Hindlimb muscle (tissue), 1 donor: ENCODE data around the gene ERC1. TPM values are rescaled to one million over a fixed set of nuclear protein-coding genes. Genes with fewer than 3 reads are reported as not detected.

Experiments
- DNase-seq: peaks from one replicate; pipeline ENCODE4 v3.0.0-alpha.2; 2013
- polyA plus RNA-seq: library from polyadenylated mRNA; unstranded; fragments of 120-200 nt; gene quantifications from one replicate; pipeline ENCODE4 v1.2.1, GENCODE V29; 2013; ENCODE audit not compliant: insufficient read length

Gene ERC1
- 24.1 TPM for polyA plus RNA-seq

DNA sequence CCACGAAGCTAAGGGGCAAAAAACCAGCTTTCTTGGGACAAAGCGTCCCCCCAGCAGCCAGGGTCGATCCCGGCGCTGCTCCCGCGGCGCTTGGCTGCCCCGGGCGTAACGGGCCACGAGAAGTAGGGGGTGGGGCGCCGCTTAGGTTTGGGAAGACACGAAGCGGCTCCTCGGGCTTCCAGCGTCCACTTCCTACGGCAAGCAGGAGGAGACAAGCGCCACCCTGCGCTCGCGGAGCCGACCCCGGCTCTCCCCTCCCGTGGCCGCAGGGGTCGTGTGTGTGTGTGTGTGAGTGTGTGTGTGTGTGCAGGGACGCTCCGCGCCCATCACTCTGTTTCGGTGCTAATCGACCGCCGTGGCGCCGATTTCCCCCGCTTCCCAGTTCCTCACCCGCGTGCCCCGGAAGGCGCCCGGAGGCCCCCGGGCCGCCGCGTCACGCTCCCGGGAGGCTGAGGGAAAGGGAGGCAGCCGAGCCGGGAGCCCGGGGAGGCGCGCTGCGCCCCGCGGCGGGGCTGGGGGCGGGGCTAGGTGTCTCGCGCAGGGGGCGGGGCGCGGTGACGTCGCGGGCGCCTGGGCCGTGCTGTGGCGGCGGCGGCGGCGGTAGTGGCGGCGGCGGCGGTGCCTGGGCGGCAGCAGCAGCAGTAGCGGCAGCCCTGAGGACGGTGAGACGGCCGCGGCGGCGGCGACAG lies at the start of gene ERC1:
Gene ERC1 (plus strand): TSS at position 563 of the 689 bp plus-strand sequence. CDS start 36,681 bp downstream, outside the sequence.
- DNase-seq, result peak; percentile 92

GRCh38 chr12:943051-943450 lies 48.0 kb upstream of the ERC1 start:
- DNase-seq, result peak; percentile 8

DNA sequence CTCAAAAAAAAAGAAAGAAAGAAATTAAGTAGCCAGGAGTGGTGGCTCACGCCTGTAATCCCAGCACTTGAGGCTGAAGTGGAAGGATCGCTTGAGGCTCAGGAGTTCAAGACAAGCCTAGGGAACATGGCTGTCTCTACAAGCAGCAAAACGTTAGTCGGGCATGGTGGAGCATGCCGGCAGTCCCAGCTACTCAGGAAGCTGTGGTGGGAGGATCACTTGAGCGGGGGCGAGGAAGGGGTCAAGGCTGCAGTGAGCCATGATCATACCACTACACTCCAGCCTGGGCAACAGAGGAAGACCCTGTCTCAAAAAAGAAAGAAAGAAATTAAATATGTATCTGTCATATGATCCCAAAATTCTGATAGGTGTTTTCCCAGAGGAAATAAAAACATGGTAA lies 46.8 kb upstream of the ERC1 start:
- no peak for DNase-seq

DNA sequence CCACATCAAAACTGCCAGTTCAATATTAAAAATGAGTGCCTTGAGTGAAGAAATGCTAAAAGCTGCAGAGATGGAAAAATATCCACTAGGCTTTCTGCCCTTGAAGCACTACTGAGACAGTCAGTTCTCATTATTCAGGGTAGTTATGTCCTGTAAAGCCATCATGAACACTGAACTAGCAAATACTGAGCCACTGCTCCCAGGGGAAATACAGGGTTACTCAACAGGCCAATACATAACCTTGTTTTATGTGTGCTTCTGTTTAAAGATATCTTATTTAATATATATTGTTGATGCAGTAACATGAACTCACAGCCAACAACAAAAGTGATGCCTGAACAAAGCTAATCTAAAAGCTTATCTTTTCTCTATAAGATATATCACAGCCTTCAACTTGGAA lies 44.8 kb upstream of the ERC1 start:
- no peak for DNase-seq

DNA sequence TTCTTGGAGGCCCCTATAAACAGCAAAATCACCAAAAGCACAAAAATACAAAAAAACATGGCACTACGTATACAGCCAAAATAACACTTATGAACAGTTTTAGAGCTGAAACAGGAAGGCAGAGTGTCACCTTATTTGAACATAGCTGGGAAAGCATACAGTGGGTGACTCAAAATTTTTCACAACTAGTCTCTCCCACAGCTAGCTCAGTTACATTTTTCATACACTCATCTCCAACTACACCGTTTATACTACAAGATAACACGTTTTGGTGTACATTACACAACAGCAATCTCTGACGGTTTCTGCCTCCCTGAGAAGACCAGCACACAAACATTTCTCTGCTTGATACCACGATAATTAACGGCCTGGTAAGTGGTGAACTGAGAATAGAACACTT lies 44.4 kb upstream of the ERC1 start:
- DNase-seq, result no peak

- no peak for DNase-seq
Measured at GRCh38 chr12:948238-948637, 42.8 kb upstream of the ERC1 start.

DNA sequence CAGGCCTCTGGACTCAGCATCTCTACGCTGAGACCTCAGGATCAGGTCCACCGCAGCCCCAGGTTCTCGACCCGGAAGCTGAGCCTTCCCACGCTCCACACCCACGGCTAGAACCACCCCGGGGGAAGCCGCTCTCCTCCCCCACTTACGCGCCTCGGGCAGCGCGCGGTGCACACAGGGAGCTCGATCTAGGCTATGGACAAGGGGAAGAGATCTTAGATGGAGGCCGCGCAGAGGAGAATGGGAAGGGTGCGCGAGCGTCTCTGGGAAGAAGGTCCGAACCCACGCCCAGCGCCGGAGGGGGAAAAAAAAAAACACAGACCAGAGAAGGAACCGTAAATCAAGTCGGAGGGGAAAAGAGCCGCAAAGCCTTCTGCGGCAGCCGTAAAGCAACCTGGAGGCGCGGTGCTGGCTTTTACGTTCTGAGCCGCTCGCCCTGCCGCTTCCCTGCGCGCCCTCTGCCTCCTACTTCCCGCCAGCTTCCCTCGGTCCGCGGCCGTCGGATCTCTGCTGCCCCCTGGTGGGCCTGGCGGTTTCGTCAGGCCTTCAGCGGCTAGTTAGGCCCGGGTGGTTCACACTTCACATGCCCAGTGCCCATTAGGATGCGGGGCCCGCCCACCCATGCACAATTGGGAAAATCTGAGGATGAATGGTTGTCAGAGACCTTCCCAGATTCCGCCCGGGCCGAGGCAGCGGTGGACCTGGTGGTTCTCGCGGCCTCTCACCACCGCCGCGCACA lies 41.4 kb upstream of the ERC1 start, which contains the start of gene RAD52:
Gene RAD52 (minus strand): TSS at position 242 of the 739 bp plus-strand sequence. CDS start 16,636 bp downstream, outside the sequence.
- DNase-seq, result peak; percentile 99

DNA sequence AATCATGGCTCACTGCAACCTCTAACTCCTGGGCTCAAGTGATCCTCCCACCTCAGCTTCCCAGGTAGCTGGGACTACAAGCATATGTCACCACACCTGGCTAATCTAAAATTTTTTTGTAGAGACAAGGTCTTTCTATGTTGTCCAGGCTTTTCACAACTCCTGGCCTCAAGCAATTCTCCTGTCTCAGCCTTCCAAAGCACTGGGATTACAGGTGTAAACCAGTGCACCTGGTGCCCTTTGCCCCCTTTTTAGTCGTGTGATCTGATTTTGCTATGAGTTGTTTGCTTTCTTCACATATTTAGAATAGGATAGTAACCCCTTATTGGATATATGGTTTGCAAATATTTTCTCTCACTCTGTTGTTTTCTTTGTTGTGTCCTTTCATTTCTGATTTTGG lies 39.8 kb upstream of the ERC1 start:
- no peak for DNase-seq

- DNase-seq, result no peak
Measured at GRCh38 chr12:953776-954175, 37.2 kb upstream of the ERC1 start.

DNA sequence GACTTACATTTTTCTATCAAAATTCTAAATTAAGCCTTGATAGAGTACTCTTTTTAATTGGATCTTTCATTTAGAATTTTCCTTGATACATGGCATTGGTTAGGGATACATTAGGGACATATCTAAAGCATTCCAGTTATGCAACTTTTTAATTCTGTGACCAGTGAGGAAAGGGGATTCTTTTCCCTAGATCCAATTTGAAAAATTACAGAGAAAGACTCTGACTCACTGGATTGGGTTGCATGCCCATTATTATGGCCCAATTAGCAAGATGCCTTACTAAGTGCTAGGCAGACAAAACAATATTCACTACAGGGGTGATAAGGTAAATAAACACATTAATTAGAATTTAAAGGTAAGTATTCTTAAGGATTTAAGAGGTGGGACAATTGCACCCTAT lies 36.3 kb upstream of the ERC1 start:
- no peak for DNase-seq

- DNase-seq, result no peak
Measured at GRCh38 chr12:955939-956338, 35.1 kb upstream of the ERC1 start.

- peak; percentile 36 for DNase-seq
Measured at GRCh38 chr12:958588-959123, 32.4 kb upstream of the ERC1 start.

DNA sequence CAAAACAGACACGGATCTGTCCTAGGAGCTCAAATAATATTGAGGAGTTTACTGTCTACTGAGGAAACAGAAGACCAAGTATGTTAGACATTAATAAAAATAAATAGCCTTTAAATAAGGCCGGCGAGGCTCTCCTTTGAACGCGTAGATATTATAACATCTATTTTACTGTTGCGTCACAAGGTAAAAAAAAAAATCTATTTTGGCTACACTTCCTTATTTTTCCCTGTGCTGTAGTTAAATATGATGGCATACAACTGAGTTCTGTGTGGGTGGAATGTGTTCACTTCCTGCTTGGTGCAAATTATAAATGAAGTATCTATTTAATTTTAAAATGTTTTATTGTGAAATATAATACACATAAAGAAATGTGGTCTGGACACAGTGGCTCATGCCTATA lies 24.3 kb upstream of the ERC1 start:
- no peak for DNase-seq

GRCh38 chr12:967641-968040 lies 23.4 kb upstream of the ERC1 start:
- no peak for DNase-seq

GRCh38 chr12:968545-968944 lies 22.5 kb upstream of the ERC1 start:
- DNase-seq, result no peak

DNA sequence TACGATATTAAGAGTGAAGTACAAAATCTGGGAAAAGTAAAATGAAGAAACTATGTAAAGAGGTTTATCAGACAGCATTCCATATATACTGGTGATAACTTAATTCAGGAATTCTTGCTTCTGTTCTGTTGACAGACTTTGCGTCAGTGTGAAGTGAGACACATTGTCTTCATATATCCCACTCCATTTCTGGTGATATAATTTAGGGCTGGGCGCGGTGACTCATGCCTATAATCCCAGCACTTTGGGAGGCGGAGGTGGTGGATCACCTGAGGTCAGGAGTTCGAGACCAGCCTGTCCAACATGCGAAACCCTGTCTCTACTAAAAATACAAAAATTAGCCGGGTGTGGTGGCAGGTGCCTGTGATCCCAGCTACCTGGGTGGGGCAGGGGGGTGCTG lies 21.2 kb upstream of the ERC1 start:
- DNase-seq, result no peak

- DNase-seq, result no peak
Measured at GRCh38 chr12:971991-972390, 19.0 kb upstream of the ERC1 start.

- DNase-seq, result no peak
Measured at GRCh38 chr12:974271-974862, 16.7 kb upstream of the ERC1 start.

DNA sequence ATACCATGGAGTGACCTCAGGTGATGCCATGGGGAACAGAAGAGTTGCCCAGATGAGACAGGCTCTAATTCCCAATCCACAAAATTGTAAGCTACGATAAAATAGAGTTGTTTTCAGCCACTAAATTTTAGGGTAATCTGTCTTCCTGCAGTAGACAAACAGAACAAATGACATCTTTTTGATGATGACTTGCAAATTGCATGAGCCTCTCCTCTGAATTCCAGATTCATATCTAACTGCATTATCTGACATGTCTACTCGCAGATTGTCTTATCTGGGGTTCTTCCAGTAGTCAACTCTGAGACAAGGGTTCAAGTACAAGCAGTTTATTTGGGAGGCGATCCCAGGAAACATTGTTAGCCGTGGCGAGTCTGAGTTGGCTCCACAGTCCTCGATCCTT lies 14.4 kb upstream of the ERC1 start:
- DNase-seq, result no peak

- DNase-seq, result no peak
Measured at GRCh38 chr12:977156-977555, 13.9 kb upstream of the ERC1 start.

DNA sequence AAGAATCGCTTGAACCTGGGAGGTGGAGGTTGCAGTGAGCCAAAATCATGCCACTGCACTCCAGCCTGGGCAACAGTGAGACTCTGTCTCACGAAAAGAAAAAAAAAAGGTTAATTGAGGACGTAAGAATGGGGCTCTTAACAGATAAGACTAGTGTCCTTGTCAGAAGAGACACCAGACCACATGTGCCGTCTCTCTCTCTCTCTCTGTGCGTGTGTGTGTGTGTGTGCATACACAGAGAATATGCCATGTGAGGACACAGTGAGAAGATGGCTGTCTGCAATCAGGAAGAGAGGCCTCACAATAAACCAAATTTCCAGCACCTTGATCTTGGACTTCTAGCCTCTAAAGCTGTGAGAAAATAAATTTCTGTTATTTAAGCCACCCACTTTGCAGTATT lies 11.7 kb upstream of the ERC1 start:
- DNase-seq, result no peak

DNA sequence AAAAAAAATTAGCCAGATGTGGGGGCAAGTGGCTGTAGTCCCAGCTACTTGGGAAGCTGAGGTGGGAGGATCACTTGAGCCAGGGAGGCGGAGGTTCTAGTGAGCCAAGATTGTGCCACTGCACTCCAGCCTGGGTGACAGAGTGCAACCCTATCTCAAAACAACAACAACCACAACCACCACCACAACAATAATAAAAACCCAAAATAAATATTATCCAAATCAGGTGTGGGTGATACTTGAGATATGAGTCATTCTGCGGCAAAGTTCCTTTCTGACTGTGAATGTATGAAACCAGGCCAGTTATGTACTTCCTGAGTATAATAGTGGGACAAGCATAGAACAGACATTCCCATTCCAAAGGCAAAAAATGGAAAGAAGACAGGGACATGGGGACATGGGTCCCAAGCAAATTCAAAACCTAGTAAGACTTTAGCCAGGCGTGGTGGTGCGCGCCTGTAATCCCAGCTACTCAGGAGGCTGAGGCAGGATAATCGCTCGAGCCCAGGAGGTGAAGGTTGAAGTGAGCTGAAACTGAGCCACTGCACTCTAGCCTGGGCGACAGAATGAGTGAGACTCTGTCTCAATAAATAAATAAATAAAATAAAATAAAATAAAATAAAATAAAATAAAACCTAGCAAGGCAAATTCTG lies 9.7 kb upstream of the ERC1 start:
- DNase-seq, result no peak

DNA sequence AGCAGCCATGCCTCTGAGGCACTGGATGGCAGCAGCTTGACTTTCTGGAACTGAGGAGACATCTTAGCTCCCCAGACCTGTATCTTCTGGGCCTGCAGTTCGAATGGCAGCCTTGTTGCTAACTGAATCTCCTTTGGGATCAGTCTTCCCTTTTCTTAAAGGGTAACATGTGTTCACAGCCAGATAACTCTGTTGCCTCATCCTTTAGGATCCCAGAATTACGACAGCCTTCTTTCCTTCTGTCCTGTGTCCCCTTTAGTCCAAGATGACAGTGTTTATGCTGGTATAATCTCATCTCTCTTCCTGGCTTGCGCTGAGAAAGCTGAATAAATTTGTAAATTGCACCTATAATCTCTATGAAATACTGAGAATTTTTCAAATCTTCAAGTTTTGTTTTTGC lies 9.1 kb upstream of the ERC1 start:
- DNase-seq, result no peak
